Common myeloid progenitor, CD34-positive (primary cell): ENCODE measurements around the gene ASS1.

ENCODE experiments used
- CTCF ChIA-PET: fragments of 350-600 bp; sonication (Branson Sonifier 250); formaldehyde crosslinking; loops from one replicate; lab custom pipeline; 2021; ENCODE audit warnings: antibody characterized with exemption; lab: Charles Lee
- POLR2A ChIA-PET: fragments of 350-600 bp; sonication (Branson Sonifier 250); formaldehyde crosslinking; loops from one replicate; lab custom pipeline; 2021; ENCODE audit warnings: antibody characterized with exemption; lab: Charles Lee
- DNase-seq, 3 donors: peaks; one replicate each; pipeline versions ENCODE4 v3.0.0 to v3.0.0-alpha.2; 2013
- H3K27ac ChIP-seq, 2 experiments: 1 replicate in 1 of 2; 2 replicates in 1 of 2; pipeline ENCODE4 v1.7.0; 2013; ENCODE audit warnings: inconsistent platforms in 2 of 2, low read length in 2 of 2, mild to moderate bottlenecking in 2 of 2, low read depth in 1 of 2, moderate library complexity in 1 of 2; ENCODE audit not compliant: severe bottlenecking in 2 of 2, insufficient read depth in 1 of 2, poor library complexity in 1 of 2
- H3K27me3 ChIP-seq, 5 experiments: replicated peaks in 2 of 5; 1 replicate in 3 of 5; 2 replicates in 2 of 5; pipeline versions ENCODE4 v1.6.1 to v1.7.0; 2013; ENCODE audit warnings: low read length in 4 of 5, mild to moderate bottlenecking in 2 of 5, moderate library complexity in 2 of 5, inconsistent platforms in 1 of 5; ENCODE audit not compliant: insufficient read depth in 5 of 5, control insufficient read depth in 4 of 5
- H3K36me3 ChIP-seq, 4 experiments: 1 replicate in 2 of 4; 2 replicates in 2 of 4; pipeline versions ENCODE4 v1.6.1 to v1.7.0; 2013; ENCODE audit warnings: low read length in 3 of 4, control low read depth in 1 of 4, mild to moderate bottlenecking in 1 of 4; ENCODE audit not compliant: control insufficient read depth in 4 of 4, insufficient read depth in 4 of 4
- H3K4me1 ChIP-seq, 4 experiments: 1 replicate in 3 of 4; 2 replicates in 1 of 4; pipeline versions ENCODE4 v1.6.1 to v1.7.1; 2013; ENCODE audit warnings: low read length in 3 of 4, mild to moderate bottlenecking in 3 of 4, control low read depth in 1 of 4, inconsistent platforms in 1 of 4, moderate library complexity in 1 of 4; ENCODE audit not compliant: control insufficient read depth in 4 of 4, insufficient read depth in 4 of 4; ENCODE audit errors: control extremely low read depth in 1 of 4
- H3K4me3 ChIP-seq, 7 experiments: 1 replicate in 4 of 7; 2 replicates in 3 of 7; pipeline versions ENCODE4 v1.5.1 to v1.7.0; 2013; ENCODE audit warnings: mild to moderate bottlenecking in 7 of 7, low read length in 6 of 7, moderate library complexity in 6 of 7, inconsistent platforms in 2 of 7, low read depth in 2 of 7, control low read depth in 1 of 7; ENCODE audit not compliant: insufficient read depth in 4 of 7, control insufficient read depth in 1 of 7; ENCODE audit errors: extremely low read depth in 1 of 7
- H3K9me3 ChIP-seq, 5 experiments: 1 replicate in 4 of 5; 2 replicates in 1 of 5; pipeline versions ENCODE4 v1.6.1 to v1.7.1; 2013; ENCODE audit warnings: low read length in 4 of 5, mild to moderate bottlenecking in 2 of 5, inconsistent platforms in 1 of 5, low read depth in 1 of 5, moderate library complexity in 1 of 5; ENCODE audit not compliant: control insufficient read depth in 4 of 5, insufficient read depth in 2 of 5; ENCODE audit errors: control extremely low read depth in 1 of 5
- WGBS: methylation state at CpG from one replicate; pipeline ENCODE4 v1.1.5; 2013; ENCODE audit not compliant: insufficient coverage; 5-methylcytosine and 5-hydroxymethylcytosine counted together

ASS1 gene

GRCh38 chr9:130542457-130543228 lies 97.9 kb downstream of the ASS1 start:
- POLR2A ChIA-PET: no interaction called here
- no peak overlapping the region for H3K27ac ChIP-seq
- no peak overlapping the region for H3K4me3 ChIP-seq
- H3K36me3 ChIP-seq: no peaks in the 10 kb centered on the region
- H3K4me1 ChIP-seq: peaks cover 0 to 15% (median 6%) of the 10 kb centered on the region in 4 experiments
- H3K27me3 ChIP-seq: peaks cover 0 to 16% (median 0%) of the 10 kb centered on the region in 5 experiments
- CTCF ChIA-PET: interaction anchor here (1.3 kb wide), 1 partner anchor 8 kb away, joined by 3 read pairs; no protein-coding TSS in a partner anchor
- no peak for DNase-seq
- H3K9me3 ChIP-seq: no peaks in the 10 kb centered on the region
- 84% methylated on average over 7 of the region's 7 CpGs for WGBS

- no peak for DNase-seq
- H3K4me1 ChIP-seq: peaks cover 0 to 9% (median 3%) of the 10 kb centered on the region in 4 experiments
- CTCF ChIA-PET: interaction anchor here (1.7 kb wide), 1 partner anchor 11 kb away, joined by 5 read pairs; no protein-coding TSS in a partner anchor
- H3K4me3 ChIP-seq: no peak overlapping the region
- WGBS: 86% methylated on average over 5 of the region's 8 CpGs
- no peak overlapping the region for H3K27ac ChIP-seq
- peaks cover 0 to 13% (median 0%) of the 10 kb centered on the region in 5 experiments for H3K27me3 ChIP-seq
- H3K9me3 ChIP-seq: no peaks in the 10 kb centered on the region
- POLR2A ChIA-PET: no interaction called here
- H3K36me3 ChIP-seq: no peaks in the 10 kb centered on the region
These were observed 98.6 kb downstream of the ASS1 start for GRCh38 chr9:130543368-130543767.

- Histone ChIP-seq H3K4me3 (no peak overlapping the region), H3K4me1 (peaks cover 0 to 4% (median 1%) of the 10 kb centered on the region in 4 experiments), H3K36me3 (no peaks in the 10 kb centered on the region), H3K27ac (no peak overlapping the region), H3K9me3 (no peaks in the 10 kb centered on the region), H3K27me3 (peaks cover 0 to 12% (median 0%) of the 10 kb centered on the region in 5 experiments)
- 100% methylated on average over 4 of the region's 6 CpGs for WGBS
- no peak for DNase-seq
- ChIA-PET POLR2A (interaction anchor here (0.7 kb wide), 1 partner anchor 134 kb away, joined by 3 read pairs; no protein-coding TSS in a partner anchor), CTCF (interaction anchor here (0.6 to 1.7 kb wide), 2 partner anchors 11 to 16 kb away, joined by 3 to 5 read pairs; no protein-coding TSS in a partner anchor)
These were observed 99.1 kb downstream of the ASS1 start for GRCh38 chr9:130543859-130544258.

- H3K36me3 ChIP-seq: no peaks in the 10 kb centered on the region
- WGBS: 67% methylated on average over 3 of the region's 9 CpGs
- peaks cover 0 to 4% (median 1%) of the 10 kb centered on the region in 4 experiments for H3K4me1 ChIP-seq
- H3K27ac ChIP-seq: no peak overlapping the region
- peaks cover 0 to 4% (median 0%) of the 10 kb centered on the region in 5 experiments for H3K9me3 ChIP-seq
- peaks cover 0 to 10% (median 0%) of the 10 kb centered on the region in 5 experiments for H3K27me3 ChIP-seq
- H3K4me3 ChIP-seq: no peak overlapping the region
- ChIA-PET POLR2A (interaction anchor here (0.7 kb wide), 1 partner anchor 134 kb away, joined by 3 read pairs; no protein-coding TSS in a partner anchor), CTCF (interaction anchor here (0.6 to 1.7 kb wide), 2 partner anchors 10 to 16 kb away, joined by 3 to 5 read pairs; no protein-coding TSS in a partner anchor)
- no peak for DNase-seq
These were observed 99.6 kb downstream of the ASS1 start for GRCh38 chr9:130544364-130544763.

- H3K4me1 ChIP-seq: no peaks in the 10 kb centered on the region
- no peaks in the 10 kb centered on the region for H3K36me3 ChIP-seq
- no peak overlapping the region for H3K27ac ChIP-seq
- CTCF ChIA-PET: no interaction called here
- peaks cover 0 to 3% (median 0%) of the 10 kb centered on the region in 5 experiments for H3K27me3 ChIP-seq
- WGBS: 74% methylated on average over 5 of the region's 6 CpGs
- POLR2A ChIA-PET: no interaction called here
- DNase-seq: no peak
- peaks cover 0 to 4% (median 0%) of the 10 kb centered on the region in 5 experiments for H3K9me3 ChIP-seq
- no peak overlapping the region for H3K4me3 ChIP-seq
These were observed 103.3 kb downstream of the ASS1 start for GRCh38 chr9:130548103-130548502.

- Histone ChIP-seq H3K4me1 (no peaks in the 10 kb centered on the region), H3K27ac (no peak overlapping the region), H3K4me3 (no peak overlapping the region), H3K9me3 (peaks cover 0 to 4% (median 0%) of the 10 kb centered on the region in 5 experiments), H3K36me3 (no peaks in the 10 kb centered on the region), H3K27me3 (peaks cover 0 to 3% (median 0%) of the 10 kb centered on the region in 5 experiments)
- ChIA-PET CTCF (no interaction called here), POLR2A (no interaction called here)
- WGBS: 100% methylated on average over 5 of the region's 5 CpGs
- DNase-seq: no peak
These were observed 104.5 kb downstream of the ASS1 start for GRCh38 chr9:130549093-130549735.
